ENCODE measurements around the gene CCDC7. TPM values are rescaled to one million over a fixed set of nuclear protein-coding genes. Genes with fewer than 3 reads are reported as not detected.
"Not testable (repeated sequence)": the region's sequence is repeated elsewhere in the genome, so short reads cannot be mapped to it uniquely, and the experiment has no call there.

Gene CCDC7
- total RNA-seq, 6 experiments from 2014 or later = 4.1 to 12.4 (median 6.0) TPM

DNA sequence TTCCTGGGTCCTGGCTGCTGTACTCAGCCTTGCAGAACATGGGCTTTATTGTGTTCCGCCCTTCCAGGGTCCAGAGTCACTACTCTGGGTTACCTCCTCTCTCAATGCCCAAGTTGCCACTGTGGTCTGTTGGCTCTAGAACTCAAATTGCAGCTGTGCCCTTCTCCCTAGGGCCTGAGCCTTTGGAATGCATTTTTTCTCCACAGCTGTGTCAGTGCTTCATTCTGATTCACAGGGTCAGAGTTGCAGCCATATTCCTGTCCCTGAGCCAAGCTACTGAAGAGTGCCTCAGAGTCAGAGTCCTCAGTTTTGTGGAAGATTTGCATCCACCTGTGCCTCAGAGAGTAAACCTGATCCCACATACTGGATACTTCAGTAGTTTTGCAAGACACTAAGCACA lies 344.5 kb downstream of the CCDC7 start:
- intact Hi-C loops (cut with DNase I) = no loop called here
- Histone ChIP-seq H3K4me1 (peaks cover 0 to 12% (median 0%) of the 10 kb centered on the region in 4 donors), H3K36me3 (no peaks in the 10 kb centered on the region), H3K9me3 (no peaks in the 10 kb centered on the region), H3K4me3 (no peak overlapping the region), H3K27ac (no peak overlapping the region), H3K27me3 (no peaks in the 10 kb centered on the region)
- DNase-seq (no peak), ATAC-seq (no peak)
- no CpG with 5 or more reads among the region's 1 CpG for WGBS (ENCODE audit: insufficient coverage, low coverage, low lambda C conversion rate, missing lambda C conversion rate)
- no peak for TF ChIP-seq POLR2A (IDR thresholded peaks at IDR 0.05)
- TF ChIP-seq, protein P1, sequence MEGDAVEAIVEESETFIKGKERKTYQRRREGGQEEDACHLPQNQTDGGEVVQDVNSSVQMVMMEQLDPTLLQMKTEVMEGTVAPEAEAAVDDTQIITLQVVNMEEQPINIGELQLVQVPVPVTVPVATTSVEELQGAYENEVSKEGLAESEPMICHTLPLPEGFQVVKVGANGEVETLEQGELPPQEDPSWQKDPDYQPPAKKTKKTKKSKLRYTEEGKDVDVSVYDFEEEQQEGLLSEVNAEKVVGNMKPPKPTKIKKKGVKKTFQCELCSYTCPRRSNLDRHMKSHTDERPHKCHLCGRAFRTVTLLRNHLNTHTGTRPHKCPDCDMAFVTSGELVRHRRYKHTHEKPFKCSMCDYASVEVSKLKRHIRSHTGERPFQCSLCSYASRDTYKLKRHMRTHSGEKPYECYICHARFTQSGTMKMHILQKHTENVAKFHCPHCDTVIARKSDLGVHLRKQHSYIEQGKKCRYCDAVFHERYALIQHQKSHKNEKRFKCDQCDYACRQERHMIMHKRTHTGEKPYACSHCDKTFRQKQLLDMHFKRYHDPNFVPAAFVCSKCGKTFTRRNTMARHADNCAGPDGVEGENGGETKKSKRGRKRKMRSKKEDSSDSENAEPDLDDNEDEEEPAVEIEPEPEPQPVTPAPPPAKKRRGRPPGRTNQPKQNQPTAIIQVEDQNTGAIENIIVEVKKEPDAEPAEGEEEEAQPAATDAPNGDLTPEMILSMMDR (IDR thresholded peaks at IDR 0.05) = no peak

DNA sequence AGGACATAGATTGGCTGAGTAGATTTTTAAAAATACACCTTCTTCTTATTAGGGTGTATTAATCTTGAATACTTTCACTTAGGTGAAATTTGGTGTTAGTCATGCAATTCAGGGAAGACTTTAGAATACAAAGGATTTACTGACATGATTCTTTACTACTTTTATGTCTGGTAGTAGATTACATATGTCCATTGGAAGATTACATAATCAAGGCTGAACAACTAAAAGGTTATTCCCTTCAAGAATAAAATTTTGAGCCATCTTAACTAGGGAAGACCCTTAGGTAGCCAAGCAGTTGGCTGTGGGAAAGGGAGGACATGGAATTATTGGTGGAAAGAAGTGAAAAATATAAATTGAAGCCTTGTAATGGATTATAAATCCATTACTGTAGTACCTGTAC lies 347.1 kb downstream of the CCDC7 start:
- H3K4me1 ChIP-seq = peaks cover 0 to 7% (median 0%) of the 10 kb centered on the region in 4 donors
- intact Hi-C loops (cut with DNase I) = no loop called here

DNA sequence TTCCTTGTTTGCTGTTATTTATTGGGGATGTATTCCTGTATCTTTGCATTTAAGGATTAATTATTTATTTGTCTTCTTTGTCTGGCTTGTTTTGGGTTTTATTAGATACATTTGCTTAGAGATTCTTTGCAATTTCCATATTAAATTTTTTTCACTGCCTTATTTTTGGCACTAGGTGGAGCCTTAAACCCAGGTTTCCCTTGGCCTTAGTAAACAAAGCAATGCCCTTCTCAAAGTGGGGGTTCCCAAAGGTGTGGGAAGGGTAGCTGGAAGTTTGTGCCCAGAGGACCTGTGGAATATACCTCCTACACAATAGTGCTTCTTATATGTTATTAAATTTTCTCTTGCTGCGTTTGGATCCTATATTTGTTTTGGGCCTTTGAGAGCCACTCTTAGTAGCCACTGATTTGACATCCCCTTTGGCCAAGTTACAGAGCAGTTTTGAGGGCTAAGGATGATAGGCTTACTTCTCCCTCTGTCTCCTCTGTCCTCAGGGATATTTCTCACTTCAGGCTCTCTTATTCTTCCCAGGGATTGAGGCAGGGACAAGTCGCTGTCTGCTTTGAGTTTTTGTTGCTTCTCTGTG lies 349.8 kb downstream of the CCDC7 start:
- ATAC-seq = peak; percentile 47 to 79 (median 61)
- intact Hi-C loops (cut with DNase I) = loop anchor here (5.0 kb wide), 2 partner anchors 212 to 217 kb away; no protein-coding TSS in a partner anchor
- no peak for DNase-seq
- Histone ChIP-seq H3K36me3 (no peaks in the 10 kb centered on the region), H3K4me3 (no peak overlapping the region), H3K27ac (no peak overlapping the region), H3K9me3 (no peaks in the 10 kb centered on the region), H3K27me3 (no peaks in the 10 kb centered on the region), H3K4me1 (no peaks in the 10 kb centered on the region)
- TF ChIP-seq POLR2A (IDR thresholded peaks at IDR 0.05) = no peak
- TF ChIP-seq, protein P1 (IDR thresholded peaks at IDR 0.05) = peak; percentile 67 to 76 (median 72)
- WGBS (ENCODE audit: insufficient coverage, low coverage, low lambda C conversion rate, missing lambda C conversion rate) = 50% methylated on average over 2 of the region's 2 CpGs

More for the DNA sequence above, 347.1 kb downstream of the CCDC7 start:
- H3K4me3 ChIP-seq = no peak overlapping the region
- DNase-seq (no peak), ATAC-seq (no peak)
- H3K27ac ChIP-seq = no peak overlapping the region
- H3K9me3 ChIP-seq = no peaks in the 10 kb centered on the region
- TF ChIP-seq, protein P1 (IDR thresholded peaks at IDR 0.05) = no peak
- no peak for TF ChIP-seq POLR2A (IDR thresholded peaks at IDR 0.05)
- H3K27me3 ChIP-seq = no peaks in the 10 kb centered on the region
- H3K36me3 ChIP-seq = no peaks in the 10 kb centered on the region

DNA sequence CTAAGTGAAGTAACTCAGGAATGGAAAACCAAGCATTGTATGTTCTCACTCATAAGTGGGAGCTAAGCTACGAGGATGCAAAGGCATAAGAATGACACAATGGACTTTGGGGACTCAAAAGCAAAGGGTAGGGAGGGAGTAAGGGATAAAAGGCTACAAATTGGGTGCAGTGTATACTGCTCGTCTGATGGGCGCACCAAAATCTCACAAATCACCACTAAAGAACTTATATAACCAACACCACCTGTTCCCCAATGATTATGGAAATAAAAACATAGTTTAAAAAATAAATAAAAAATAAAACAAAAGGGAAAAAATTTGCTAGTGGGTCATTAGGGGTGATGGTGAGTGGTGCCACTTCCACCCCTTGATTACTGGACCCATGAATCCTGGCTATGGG lies 351.5 kb downstream of the CCDC7 start:
- WGBS (ENCODE audit: insufficient coverage, low coverage, low lambda C conversion rate, missing lambda C conversion rate) = 57% methylated on average over 3 of the region's 3 CpGs
- not testable (repeated sequence) for H3K27me3 ChIP-seq, H3K4me1 ChIP-seq, DNase-seq, H3K4me3 ChIP-seq, ATAC-seq, H3K27ac ChIP-seq, H3K9me3 ChIP-seq, H3K36me3 ChIP-seq
- intact Hi-C loops (cut with DNase I) = loop anchor here (5.0 kb wide), 2 partner anchors 210 to 215 kb away; no protein-coding TSS in a partner anchor

DNA sequence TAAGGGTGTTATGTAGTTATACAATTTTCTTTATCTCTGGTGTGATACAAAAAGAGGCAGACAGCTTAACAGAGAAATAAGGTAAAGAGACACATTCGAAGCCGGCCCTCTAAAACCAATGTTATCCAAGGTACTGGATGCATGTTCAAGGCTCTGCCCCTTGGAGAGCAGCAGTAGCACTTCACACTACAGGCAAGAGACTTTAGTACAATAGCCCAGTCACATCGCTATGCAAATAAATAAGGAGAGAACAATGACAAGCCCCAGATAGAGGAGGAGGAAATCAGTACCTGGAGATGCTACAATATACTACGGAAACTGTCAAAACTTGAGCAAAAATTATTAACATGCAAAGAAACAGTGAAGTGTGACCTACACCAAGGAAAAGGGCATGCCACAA lies 401.0 kb downstream of the CCDC7 start:
- WGBS (ENCODE audit: insufficient coverage, low coverage, low lambda C conversion rate, missing lambda C conversion rate) = 82% methylated on average over 4 of the region's 4 CpGs
- no peaks in the 10 kb centered on the region for H3K27me3 ChIP-seq
- TF ChIP-seq, protein P1 (IDR thresholded peaks at IDR 0.05) = no peak
- no peak for TF ChIP-seq POLR2A (IDR thresholded peaks at IDR 0.05)
- no peak overlapping the region for H3K4me3 ChIP-seq
- no peak for DNase-seq
- no peak overlapping the region for H3K27ac ChIP-seq
- H3K36me3 ChIP-seq = no peaks in the 10 kb centered on the region
- H3K9me3 ChIP-seq = no peaks in the 10 kb centered on the region
- intact Hi-C loops (cut with DNase I) = no loop called here
- H3K4me1 ChIP-seq = no peaks in the 10 kb centered on the region
- ATAC-seq = no peak

Data from right lobe of liver (tissue), 6 donors.